A673 (cell line): ENCODE measurements around the gene ATP2B1. TPM values are rescaled to one million over a fixed set of nuclear protein-coding genes. Genes with fewer than 3 reads are reported as not detected.

ENCODE experiments used
- BruUV-seq: library from RNA; stranded (reverse); fragments of 400-500 nt; replicated peaks from 2 replicates; lab custom pipeline; 2021; lab: Mats Ljungman, UMichigan
- CTCF ChIA-PET: fragments of 300-600 bp; sonication (Branson Sonifier 250); formaldehyde crosslinking; loops from one replicate; lab custom pipeline; 2022; ENCODE audit warnings: antibody characterized with exemption; lab: Charles Lee
- POLR2A ChIA-PET: fragments of 300-600 bp; sonication (Branson Sonifier 250); formaldehyde crosslinking; loops from one replicate; lab custom pipeline; 2022; ENCODE audit warnings: antibody characterized with exemption; ENCODE audit not compliant: low non-redundant PET; lab: Charles Lee
- DNase-seq: peaks from one replicate; pipeline ENCODE4 v3.0.0-alpha.2; 2015; ENCODE audit warnings: low spot score
- H3K27ac ChIP-seq: fragments of 200-600 bp; sonication (generic); 2 replicates; pipeline ENCODE4 v1.5.1; 2016; ENCODE audit warnings: mixed run types, low read depth, mild to moderate bottlenecking, mixed read lengths, antibody characterized with exemption, low read length; ENCODE audit not compliant: poor library complexity, severe bottlenecking
- H3K27me3 ChIP-seq: fragments of 200-600 bp; sonication (generic); replicated peaks from 2 replicates; pipeline ENCODE4 v1.6.1; 2017; ENCODE audit warnings: mixed run types, low read depth, mild to moderate bottlenecking, mixed read lengths, antibody characterized with exemption, low read length; ENCODE audit not compliant: insufficient read depth, poor library complexity
- H3K36me3 ChIP-seq: fragments of 200-600 bp; sonication (generic); 2 replicates; pipeline ENCODE4 v1.6.1; 2016; ENCODE audit warnings: mixed run types, mild to moderate bottlenecking, mixed read lengths, antibody characterized with exemption, low read length; ENCODE audit not compliant: insufficient read depth, poor library complexity, severe bottlenecking
- H3K4me1 ChIP-seq: fragments of 200-600 bp; sonication (generic); 2 replicates; pipeline ENCODE4 v1.6.1; 2017; ENCODE audit warnings: mixed run types, mild to moderate bottlenecking, mixed read lengths, antibody characterized with exemption, low read length; ENCODE audit not compliant: insufficient read depth, poor library complexity, severe bottlenecking
- H3K4me3 ChIP-seq: fragments of 200-600 bp; sonication (generic); 2 replicates; pipeline ENCODE4 v1.5.1; 2016; ENCODE audit warnings: low read depth, mixed run types, mild to moderate bottlenecking, mixed read lengths, low read length; ENCODE audit not compliant: poor library complexity, severe bottlenecking
- H3K9me3 ChIP-seq: fragments of 200-600 bp; sonication (generic); 2 replicates; pipeline ENCODE4 v1.6.1; 2016; ENCODE audit warnings: mixed run types, low read depth, mild to moderate bottlenecking, mixed read lengths, antibody characterized with exemption, low read length; ENCODE audit not compliant: poor library complexity, severe bottlenecking
- CTCF ChIP-seq: fragments of 300-800, 200-600 bp; sonication (generic); conservative IDR thresholded peaks from 2 replicates; pipeline ENCODE4 v1.5.1; 2017; ENCODE audit warnings: low read depth, mild to moderate bottlenecking, antibody characterized with exemption, low read length, moderate library complexity, mixed read lengths
- EZH2 ChIP-seq: fragments of 200-600 bp; sonication (generic); IDR thresholded peaks from 2 replicates; pipeline ENCODE4 v1.6.1; 2017; ENCODE audit warnings: borderline replicate concordance, low read depth, mild to moderate bottlenecking, mixed read lengths, antibody characterized with exemption, low read length; ENCODE audit not compliant: poor library complexity, severe bottlenecking
- intact Hi-C: fragments of 100-400 bp; cut with micrococcal nuclease; formaldehyde crosslinking; loops from one replicate; pipeline ENCODE4 v1.10.0; 2022; ENCODE audit not compliant: unreplicated experiment
- total RNA-seq: library from RNA; stranded (reverse); gene quantifications from 2 replicates; pipeline ENCODE4 v1.2.3, GENCODE V29; 2021

ATP2B1 gene
- total RNA-seq, 1 experiment from 2014 or later = 44.2 TPM

DNA sequence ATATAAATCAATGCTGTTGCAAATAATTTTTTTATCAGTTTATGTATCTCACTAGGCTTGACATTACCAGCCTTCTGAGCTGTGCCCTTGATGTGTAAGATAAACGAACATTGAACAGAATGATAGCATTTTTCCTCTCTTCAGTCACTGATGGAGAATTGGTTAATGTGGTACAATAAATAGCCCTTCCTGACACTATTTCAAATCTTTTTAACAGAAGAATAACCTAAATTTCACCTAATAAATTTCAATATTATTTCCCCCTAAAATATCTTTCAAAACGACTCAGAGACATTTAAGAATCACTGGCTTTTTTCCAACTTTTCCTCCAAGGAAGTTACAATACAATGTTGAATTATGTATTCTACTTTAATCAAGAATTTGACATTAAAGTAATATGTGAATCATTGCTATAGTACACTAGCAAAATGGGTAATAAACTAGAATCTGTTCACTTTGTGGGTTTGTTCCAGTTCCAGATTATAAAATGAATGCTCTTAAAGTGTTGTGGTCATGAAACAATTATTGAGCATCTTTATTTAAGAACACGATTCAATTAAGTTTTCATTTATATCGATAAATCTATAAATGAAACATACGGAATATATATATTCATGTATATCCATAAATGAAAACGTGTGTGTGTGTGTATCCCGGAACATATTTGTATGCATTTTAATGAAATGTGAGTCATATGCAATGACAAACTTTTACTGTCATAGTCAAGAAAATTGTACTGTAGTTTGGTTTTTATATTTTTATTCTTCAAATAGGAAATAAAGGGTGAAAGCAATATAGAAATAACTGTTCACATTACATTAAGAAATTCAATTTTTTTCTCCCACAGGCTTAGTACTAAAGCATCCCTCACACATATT lies 2.5 kb upstream of the ATP2B1 start:
- TSS peak; percentile 72 for BruUV-seq
- DNase-seq = no peak
- H3K27ac ChIP-seq = no peak overlapping the region
- intact Hi-C loops = no loop called here
- H3K27me3 ChIP-seq = no peaks in the 10 kb centered on the region
- H3K9me3 ChIP-seq = no peaks in the 10 kb centered on the region
- TF ChIP-seq EZH2 = no peak
- TF ChIP-seq CTCF = no peak
- H3K4me1 ChIP-seq = peaks cover 17% of the 10 kb centered on the region
- H3K36me3 ChIP-seq = no peaks in the 10 kb centered on the region
- no peak overlapping the region for H3K4me3 ChIP-seq
- ChIA-PET CTCF (no interaction called here), POLR2A (no interaction called here)

GRCh38 chr12:89709995-89710872 lies 1.6 kb upstream of the ATP2B1 start:
- Histone ChIP-seq H3K4me3 (peak overlapping the region; percentile 89), H3K27ac (peak overlapping the region; percentile 96), H3K4me1 (peaks cover 17% of the 10 kb centered on the region), H3K27me3 (no peaks in the 10 kb centered on the region), H3K36me3 (no peaks in the 10 kb centered on the region), H3K9me3 (no peaks in the 10 kb centered on the region)
- DNase-seq = no peak
- intact Hi-C loops = loop anchor here (5.0 to 10.0 kb wide), 3 partner anchors 168 to 1145 kb away; no protein-coding TSS in a partner anchor
- BruUV-seq = no TSS peak
- TF ChIP-seq CTCF = no peak
- no peak for TF ChIP-seq EZH2
- ChIA-PET CTCF (no interaction called here), POLR2A (no interaction called here)

- ChIA-PET POLR2A (interaction anchor here (0.6 kb wide), 1 partner anchor 110 kb away, joined by 3 read pairs; no protein-coding TSS in a partner anchor), CTCF (no interaction called here)
- Histone ChIP-seq H3K27me3 (no peaks in the 10 kb centered on the region), H3K9me3 (no peaks in the 10 kb centered on the region), H3K4me3 (peak overlapping the region; percentile 89), H3K36me3 (no peaks in the 10 kb centered on the region), H3K27ac (peak overlapping the region; percentile 96), H3K4me1 (peaks cover 17% of the 10 kb centered on the region)
- intact Hi-C loops = loop anchor here (5.0 to 10.0 kb wide), 3 partner anchors 167 to 1145 kb away; no protein-coding TSS in a partner anchor
- TF ChIP-seq EZH2 = no peak
- no peak for TF ChIP-seq CTCF
- peak; percentile 99 for DNase-seq
- BruUV-seq = no TSS peak
Observed at GRCh38 chr12:89709157-89709994, 738 bp upstream of the ATP2B1 start.
